Cerebellar nuclear complex (tissue), 1 donor: Measurements from ENCODE around the gene KLK3.

ENCODE experiments used
- DNase-seq, 2 experiments: peaks; one replicate each; lab custom pipeline; 2025; lab: John Stamatoyannopoulos, UW

Gene KLK3

GRCh38 chr19:50898018-50898417, 43.3 kb downstream of the KLK3 start:
- no peak for DNase-seq

GRCh38 chr19:50899569-50899968, 44.9 kb downstream of the KLK3 start:
- DNase-seq, result no peak

- DNase-seq, result no peak
Observed at GRCh38 chr19:50902640-50903039, 47.9 kb downstream of the KLK3 start.

- DNase-seq, result no peak
Observed at GRCh38 chr19:50906217-50906616, 51.5 kb downstream of the KLK3 start.

- DNase-seq, result no peak
Observed at GRCh38 chr19:50908336-50908735, 53.6 kb downstream of the KLK3 start.

- no peak for DNase-seq
Observed at GRCh38 chr19:50909240-50910070, 54.7 kb downstream of the KLK3 start.
